AG04449 (cell line): ENCODE results near the gene OOSP4B.
"Not testable (repeated sequence)": the region's sequence is repeated elsewhere in the genome, so short reads cannot be mapped to it uniquely, and the experiment has no call there.

ENCODE experiments used
- CTCF ChIA-PET: fragments of 350-600 bp; formaldehyde crosslinking; extraction: SDS; loops from one replicate; lab custom pipeline; 2021; ENCODE audit warnings: antibody characterized with exemption; lab: Yijun Ruan, JAX
- POLR2A ChIA-PET: fragments of 400-600, 350-600 bp; formaldehyde crosslinking; extraction: SDS; loops from one replicate; lab custom pipeline; 2020; ENCODE audit warnings: antibody characterized with exemption, inconsistent platforms; lab: Yijun Ruan, JAX
- DNase-seq: peaks from one replicate; pipeline ENCODE4 v3.0.0-alpha.2; 2010; ENCODE audit warnings: low read depth, low spot score
- H3K4me3 ChIP-seq: 2 replicates; pipeline ENCODE4 v1.5.1; 2011; ENCODE audit warnings: low read depth, mild to moderate bottlenecking, control low read depth, low read length
- TF ChIP-seq, protein P1 (sequence below): IDR thresholded peaks from one replicate; pipeline ENCODE4 v1.5.1; 2011; ENCODE audit warnings: mild to moderate bottlenecking, moderate library complexity, low read length, control low read depth, inconsistent platforms; ENCODE audit not compliant: insufficient read depth; ENCODE audit errors: missing control alignments

The OOSP4B gene

DNA sequence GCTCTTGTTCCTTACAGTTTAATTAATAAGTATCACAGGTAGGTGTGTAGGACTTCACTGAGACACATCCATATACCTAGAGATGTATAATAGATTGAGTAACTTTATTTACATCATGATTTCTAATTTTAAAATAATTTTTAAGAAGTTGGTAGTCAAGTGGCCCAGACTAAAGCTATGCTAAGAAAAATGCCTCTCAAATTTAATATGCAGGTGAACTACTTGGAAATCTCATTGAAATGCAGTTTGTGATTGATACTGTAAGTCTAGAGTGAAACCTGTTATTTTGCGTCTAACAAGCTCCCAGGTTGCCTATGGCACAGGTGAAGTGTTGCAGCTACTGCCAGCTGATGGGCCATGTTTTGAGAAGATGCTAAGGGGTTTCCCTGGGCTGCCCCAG is at the start of gene OOSP4B:
Gene OOSP4B, plus strand, starts transcription at position 301 of the 400 bp plus-strand sequence.
- CTCF ChIA-PET = no interaction called here
- POLR2A ChIA-PET = no interaction called here
- H3K4me3 ChIP-seq = no peak within 1 kb of the TSS
- TF ChIP-seq, protein P1, sequence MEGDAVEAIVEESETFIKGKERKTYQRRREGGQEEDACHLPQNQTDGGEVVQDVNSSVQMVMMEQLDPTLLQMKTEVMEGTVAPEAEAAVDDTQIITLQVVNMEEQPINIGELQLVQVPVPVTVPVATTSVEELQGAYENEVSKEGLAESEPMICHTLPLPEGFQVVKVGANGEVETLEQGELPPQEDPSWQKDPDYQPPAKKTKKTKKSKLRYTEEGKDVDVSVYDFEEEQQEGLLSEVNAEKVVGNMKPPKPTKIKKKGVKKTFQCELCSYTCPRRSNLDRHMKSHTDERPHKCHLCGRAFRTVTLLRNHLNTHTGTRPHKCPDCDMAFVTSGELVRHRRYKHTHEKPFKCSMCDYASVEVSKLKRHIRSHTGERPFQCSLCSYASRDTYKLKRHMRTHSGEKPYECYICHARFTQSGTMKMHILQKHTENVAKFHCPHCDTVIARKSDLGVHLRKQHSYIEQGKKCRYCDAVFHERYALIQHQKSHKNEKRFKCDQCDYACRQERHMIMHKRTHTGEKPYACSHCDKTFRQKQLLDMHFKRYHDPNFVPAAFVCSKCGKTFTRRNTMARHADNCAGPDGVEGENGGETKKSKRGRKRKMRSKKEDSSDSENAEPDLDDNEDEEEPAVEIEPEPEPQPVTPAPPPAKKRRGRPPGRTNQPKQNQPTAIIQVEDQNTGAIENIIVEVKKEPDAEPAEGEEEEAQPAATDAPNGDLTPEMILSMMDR = no peak
- DNase-seq = no peak

DNA sequence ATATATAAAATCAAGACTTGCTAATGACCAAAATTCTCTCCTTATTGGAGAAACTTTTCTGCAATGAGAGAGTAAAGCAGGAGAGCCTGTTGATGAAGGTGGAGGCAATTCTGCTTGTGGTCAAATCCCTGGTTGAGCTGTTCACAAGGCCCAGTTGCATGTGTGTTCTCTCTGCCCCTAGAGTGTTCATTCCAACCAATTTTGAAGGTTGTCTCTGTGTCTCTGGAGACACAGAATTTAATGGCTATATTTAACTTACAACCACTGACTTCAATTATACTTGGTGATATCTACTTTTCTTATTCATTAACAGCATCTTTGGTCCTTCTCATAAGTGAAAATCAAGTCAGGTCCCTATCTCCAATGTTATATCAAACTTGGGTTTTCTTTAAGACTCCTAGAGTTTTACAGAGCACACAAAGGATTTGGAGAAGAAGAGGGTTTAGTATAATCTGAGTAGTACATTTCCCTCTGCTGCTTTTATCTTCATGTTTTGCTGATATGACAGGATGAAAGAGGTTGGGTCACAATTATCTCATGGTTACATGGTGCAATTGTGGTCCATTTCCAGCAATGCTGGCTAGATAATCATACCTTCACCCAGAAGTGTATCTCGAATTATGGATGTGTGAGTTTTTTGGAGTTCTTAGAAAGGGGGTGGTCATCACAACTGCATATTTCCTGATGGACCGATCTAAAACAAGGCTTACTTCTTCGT is 49.1 kb upstream of the OOSP4B start:
- no peak overlapping the region for H3K4me3 ChIP-seq
- CTCF ChIA-PET = no interaction called here
- DNase-seq = no peak
- POLR2A ChIA-PET = no interaction called here
- TF ChIP-seq, protein P1 = no peak

DNA sequence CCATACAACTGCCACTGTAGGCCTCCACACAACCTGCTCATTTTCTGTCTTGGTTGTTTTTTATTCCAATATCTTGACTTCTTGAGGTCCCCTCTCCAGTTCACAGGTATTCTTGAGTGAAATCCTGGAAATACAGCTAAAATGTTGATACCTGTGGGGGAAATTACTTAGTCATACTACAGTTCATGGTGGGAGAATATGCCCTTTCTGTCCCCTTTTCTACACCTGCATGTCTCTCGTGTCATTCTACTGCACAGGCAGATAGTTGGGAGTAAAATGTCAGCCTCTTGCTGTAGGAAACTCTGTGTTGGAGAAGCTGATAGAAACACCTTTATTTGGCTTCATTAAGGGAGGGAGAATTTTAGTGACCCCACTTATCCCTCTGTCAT is 48.6 kb upstream of the OOSP4B start:
- DNase-seq = no peak
- H3K4me3 ChIP-seq = no peak overlapping the region
- ChIA-PET CTCF (no interaction called here), POLR2A (no interaction called here)
- TF ChIP-seq, protein P1 = no peak

DNA sequence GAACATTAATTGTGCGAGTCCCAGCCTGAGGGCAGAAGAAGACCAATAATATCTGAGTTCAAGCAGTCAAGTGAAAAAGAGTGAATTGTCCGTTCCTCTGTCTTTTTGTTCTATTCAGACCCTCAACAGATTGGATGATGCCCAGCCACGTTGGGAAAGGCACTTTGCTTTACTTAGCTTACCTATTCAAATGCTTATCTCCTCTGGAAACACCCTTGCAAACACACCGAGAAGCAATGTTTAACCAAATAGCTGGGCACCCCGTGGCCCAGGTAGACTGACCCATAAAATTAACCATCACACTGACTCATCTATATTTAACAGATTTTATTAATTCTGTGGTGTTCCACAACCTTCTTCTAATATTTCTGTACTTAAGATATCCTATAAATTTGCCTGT is 43.9 kb upstream of the OOSP4B start:
- TF ChIP-seq, protein P1 = no peak
- POLR2A ChIA-PET = no interaction called here
- CTCF ChIA-PET = no interaction called here
- H3K4me3 ChIP-seq = no peak overlapping the region
- DNase-seq = no peak

DNA sequence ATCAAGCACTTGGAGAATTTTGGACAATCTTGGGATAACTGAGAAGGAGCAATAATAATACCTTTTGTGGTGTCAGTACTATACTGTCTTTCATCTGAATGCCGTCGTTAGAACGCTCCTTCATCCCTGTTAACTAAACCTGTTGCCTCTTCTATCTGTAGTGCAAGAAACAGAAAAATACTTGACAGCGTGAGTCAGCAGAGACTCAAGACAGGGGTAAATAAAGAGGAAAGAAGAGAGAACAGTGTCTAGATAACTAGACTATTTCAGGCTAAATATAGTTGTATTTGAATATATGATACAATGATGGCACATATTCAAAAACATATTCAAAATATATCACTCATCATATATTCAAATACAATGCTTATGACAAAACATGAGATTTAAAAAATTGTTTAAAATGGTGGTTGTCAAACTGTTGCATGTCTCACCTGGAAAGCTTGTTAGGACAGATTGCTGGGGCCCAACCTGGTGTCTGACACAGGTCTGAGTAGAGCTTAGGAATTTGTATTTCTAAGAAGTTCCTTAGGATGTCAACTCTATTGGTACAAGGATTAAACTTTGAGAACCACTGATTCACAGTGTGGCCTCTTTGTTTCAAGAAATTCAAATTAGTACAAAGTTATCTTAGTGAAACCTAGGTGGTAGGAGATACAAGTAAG is 35.7 kb upstream of the OOSP4B start:
- ChIA-PET POLR2A (no interaction called here), CTCF (no interaction called here)
- no peak overlapping the region for H3K4me3 ChIP-seq
- TF ChIP-seq, protein P1 = no peak
- DNase-seq = no peak

DNA sequence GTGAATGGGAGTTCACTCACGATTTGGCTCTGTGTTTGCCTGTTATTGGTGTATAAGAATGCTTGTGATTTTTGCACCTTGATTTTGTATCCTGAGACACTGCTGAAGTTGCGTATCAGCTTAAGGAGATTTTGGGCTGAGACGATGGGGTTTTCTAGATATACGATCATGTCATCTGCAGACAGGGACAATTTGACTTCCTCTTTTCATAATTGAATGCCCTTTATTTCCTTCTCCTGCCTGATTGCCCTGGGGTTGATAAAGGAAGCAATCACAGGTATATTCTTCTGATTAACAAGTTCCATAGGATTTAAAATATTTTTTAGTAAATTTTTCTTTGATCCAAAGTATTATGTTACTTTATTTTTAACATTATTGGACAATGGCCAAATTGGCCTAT is 34.9 kb upstream of the OOSP4B start:
- DNase-seq, CTCF ChIA-PET, POLR2A ChIA-PET, H3K4me3 ChIP-seq: not testable (repeated sequence)
